Peyer's patch (tissue), 4 donors: ENCODE results near the gene ZFHX3.

Experiments
- CTCF ChIP-seq, 6 experiments: fragments of 450-650 bp in 4 of 6; fragments of 200-600 bp in 2 of 6; sonication (generic) in 1 of 6; IDR thresholded peaks; one replicate each; pipeline ENCODE4 v1.5.1; 2017 to 2019; ENCODE audit warnings: antibody characterized with exemption in 6 of 6, mild to moderate bottlenecking in 3 of 6, moderate library complexity in 1 of 6
- POLR2A ChIP-seq, 2 donors: fragments of 450-650 bp; IDR thresholded peaks; one replicate each; pipeline ENCODE4 v1.5.1; 2017; ENCODE audit warnings: antibody characterized with exemption in 2 of 2, mild to moderate bottlenecking in 2 of 2, moderate library complexity in 2 of 2

- TF ChIP-seq CTCF (IDR thresholded peaks at IDR 0.05) (no peak), POLR2A (IDR thresholded peaks at IDR 0.05) (no peak)
Measured at GRCh38 chr16:73042807-73043206, 5.1 kb downstream of the ZFHX3 start.
